ENCODE data around the gene FAM89A.

The FAM89A gene

GRCh38 chr1:231040019-231040799 lies at the start of gene FAM89A:
FAM89A (minus strand) TSS chr1:231040254; CDS start chr1:231040211, 43 bp downstream.
- in situ Hi-C loops (cut with MboI; ENCODE audit: low sequenced_read_pairs), result no loop called here

DNA sequence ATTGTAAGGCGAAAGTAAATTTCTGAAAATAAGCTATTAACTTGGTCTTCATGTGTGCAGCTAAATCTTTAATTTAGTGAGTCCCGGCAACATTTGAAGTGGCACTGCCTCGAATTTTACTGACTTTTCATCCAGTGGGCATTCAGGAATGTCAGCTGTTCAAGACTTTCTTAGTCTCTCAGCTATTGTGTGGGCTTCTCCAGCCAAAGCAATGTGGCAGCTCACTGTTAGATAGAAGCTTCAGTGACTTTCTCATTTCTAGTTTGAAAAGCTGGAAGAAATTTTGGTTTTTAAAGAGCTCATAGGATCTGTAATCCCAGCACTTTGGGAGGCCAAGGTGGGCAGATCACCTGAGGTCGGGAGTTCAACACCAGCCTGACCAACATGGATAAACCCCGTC lies 44.3 kb upstream of the FAM89A start:
- in situ Hi-C loops (cut with MboI; ENCODE audit: low sequenced_read_pairs), result no loop called here

GRCh38 chr1:231079163-231079562 lies 39.1 kb upstream of the FAM89A start:
- in situ Hi-C loops (cut with MboI; ENCODE audit: low sequenced_read_pairs), result no loop called here

DNA sequence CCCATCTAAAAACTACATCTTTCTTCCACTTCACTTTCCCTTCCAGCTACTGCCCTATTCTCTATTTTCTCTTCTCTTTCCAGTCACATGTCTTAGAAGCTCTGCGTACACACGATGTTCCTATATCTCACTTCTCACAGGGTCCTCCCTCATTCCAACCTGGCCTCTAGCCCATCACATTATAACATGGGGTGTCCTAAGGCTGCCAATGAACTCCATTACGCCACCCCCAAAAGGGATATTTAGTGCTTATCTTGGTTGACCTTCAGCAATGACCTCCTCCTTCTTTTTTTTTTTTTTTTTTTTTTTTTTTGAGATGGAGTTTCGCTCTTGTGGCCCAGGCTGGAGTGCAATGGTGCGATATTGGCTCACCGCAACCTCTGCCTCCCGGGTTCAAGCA lies 38.2 kb upstream of the FAM89A start:
- in situ Hi-C loops (cut with MboI; ENCODE audit: low sequenced_read_pairs), result no loop called here

- in situ Hi-C loops (cut with MboI; ENCODE audit: low sequenced_read_pairs), result no loop called here
These were observed 36.7 kb upstream of the FAM89A start for GRCh38 chr1:231076802-231077201.

DNA sequence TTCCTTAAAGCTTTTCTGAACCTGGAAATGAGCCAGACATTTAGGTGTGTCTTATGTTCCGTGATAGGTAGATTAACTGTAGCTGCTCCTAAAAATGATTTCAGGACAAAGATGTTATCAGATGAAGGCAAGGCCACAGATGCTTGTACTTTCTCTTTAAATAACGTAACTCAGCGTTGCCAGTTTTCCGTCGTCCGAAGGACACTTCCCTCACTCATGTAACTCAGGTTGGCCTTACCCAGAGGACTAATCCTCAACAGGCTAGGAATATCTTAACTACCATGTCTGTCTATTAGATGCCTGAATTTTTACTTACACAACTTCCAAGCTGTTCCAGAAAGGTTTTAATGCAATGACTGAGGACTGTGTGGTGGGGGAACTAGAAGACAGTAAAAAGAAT lies 35.4 kb upstream of the FAM89A start:
- in situ Hi-C loops (cut with MboI; ENCODE audit: low sequenced_read_pairs), result no loop called here

GRCh38 chr1:231075020-231075419 lies 35.0 kb upstream of the FAM89A start:
- in situ Hi-C loops (cut with MboI; ENCODE audit: low sequenced_read_pairs), result no loop called here

GRCh38 chr1:231074046-231074445 lies 34.0 kb upstream of the FAM89A start:
- in situ Hi-C loops (cut with MboI; ENCODE audit: low sequenced_read_pairs), result no loop called here

- in situ Hi-C loops (cut with MboI; ENCODE audit: low sequenced_read_pairs), result no loop called here
These were observed 33.3 kb upstream of the FAM89A start for GRCh38 chr1:231073331-231073730.

DNA sequence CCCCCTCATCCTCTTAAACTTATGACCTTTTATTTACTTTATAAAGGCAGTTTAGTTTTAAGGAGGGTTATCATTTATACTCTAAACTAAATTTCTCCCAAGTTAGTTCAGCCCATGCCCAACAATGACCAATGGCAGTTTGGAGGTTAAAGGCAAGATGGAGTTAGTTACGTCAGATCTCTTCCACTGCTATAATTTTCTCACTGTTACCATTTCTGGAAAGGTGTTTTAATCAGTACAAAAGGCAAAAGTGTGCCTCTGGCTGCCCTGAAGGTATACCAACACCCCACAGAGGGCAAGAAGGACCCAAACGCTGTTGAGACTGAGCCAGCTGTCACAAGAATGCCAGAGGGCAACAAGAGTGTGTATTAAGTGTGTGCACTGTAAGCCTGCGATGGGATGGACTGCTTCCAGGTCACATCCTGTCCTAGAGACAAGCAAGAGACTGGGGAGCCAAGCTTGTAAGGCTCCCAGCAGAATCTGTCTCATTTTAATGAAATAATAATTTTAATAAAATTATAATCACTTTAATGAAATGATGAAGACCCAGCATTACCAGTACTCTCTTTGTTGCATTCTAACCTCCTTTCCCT lies 32.5 kb upstream of the FAM89A start:
- in situ Hi-C loops (cut with MboI; ENCODE audit: low sequenced_read_pairs), result no loop called here

DNA sequence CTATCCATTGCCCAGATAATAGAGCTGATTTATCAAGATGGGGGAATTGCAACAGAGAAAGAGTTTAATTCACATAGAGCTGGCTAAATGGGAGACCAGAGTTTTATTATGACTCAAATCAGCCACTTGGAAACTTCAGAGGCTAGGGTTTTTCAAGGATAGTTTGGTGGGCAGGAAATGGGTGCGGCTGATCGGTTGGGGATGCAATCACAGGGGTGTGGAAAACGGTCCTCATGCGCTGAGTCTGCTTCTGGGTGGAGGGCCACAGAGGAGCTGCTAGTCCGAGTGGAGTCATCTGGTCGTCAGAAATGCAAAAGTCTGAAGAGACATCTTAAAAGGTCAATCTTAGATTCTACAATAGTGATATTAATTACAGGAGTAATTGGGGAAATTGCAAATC lies 32.0 kb upstream of the FAM89A start:
- in situ Hi-C loops (cut with MboI; ENCODE audit: low sequenced_read_pairs), result no loop called here

DNA sequence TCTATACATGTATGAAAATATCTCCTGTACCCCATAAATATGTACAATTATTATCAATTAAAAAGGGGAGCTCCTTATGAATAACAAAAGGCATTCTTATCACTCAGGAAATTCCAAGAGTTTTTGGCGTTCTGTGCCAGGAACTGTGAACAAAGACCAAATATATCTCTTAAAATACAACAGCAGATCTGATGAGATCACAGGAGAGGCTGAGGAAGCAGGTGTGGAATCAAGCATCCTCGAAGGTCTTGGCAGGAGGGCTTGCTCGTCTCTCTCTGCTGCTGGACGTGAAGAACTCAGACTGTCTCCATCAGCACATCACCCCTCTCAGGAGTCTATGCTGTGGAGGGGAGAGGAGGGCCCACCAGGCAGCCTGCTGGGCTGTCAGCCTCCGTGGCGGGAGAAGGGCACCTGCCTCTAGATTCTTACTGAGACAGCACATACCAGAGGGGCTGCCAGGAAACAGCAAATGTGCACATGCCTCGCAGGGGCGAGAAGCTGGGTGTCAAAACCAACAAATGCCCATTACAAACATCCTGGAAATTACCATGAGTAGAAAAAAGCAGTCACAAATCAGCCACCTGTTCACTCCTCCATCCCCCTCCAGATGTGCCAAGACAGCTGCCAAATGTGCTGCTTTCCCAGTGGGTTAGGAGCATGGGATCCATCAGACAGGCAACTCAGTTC lies 30.8 kb upstream of the FAM89A start:
- in situ Hi-C loops (cut with MboI; ENCODE audit: low sequenced_read_pairs), result no loop called here

GRCh38 chr1:231069333-231069732 lies 29.3 kb upstream of the FAM89A start:
- in situ Hi-C loops (cut with MboI; ENCODE audit: low sequenced_read_pairs), result no loop called here

GRCh38 chr1:231068762-231069161 lies 28.7 kb upstream of the FAM89A start:
- in situ Hi-C loops (cut with MboI; ENCODE audit: low sequenced_read_pairs), result no loop called here

- in situ Hi-C loops (cut with MboI; ENCODE audit: low sequenced_read_pairs), result no loop called here
These were observed 25.6 kb upstream of the FAM89A start for GRCh38 chr1:231065510-231066241.

DNA sequence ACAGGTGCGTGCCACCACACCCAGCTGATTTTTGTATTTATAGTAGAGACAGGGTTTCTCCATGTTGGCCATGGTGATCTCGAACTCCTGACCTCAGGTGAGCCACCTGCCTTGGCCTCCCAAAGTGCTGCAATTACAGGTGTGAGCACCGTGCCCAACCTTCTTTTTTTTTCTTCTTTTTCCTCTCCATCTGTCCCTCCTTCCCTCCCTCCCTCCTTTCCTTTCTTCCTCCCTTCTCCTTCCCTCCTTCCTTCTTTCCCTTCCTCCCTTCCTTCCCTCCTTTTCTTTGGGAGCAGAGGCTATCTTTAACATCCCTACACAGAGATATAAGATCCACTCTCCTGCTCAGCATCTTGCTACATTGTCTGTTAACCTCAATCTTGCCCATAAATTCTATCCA lies 24.4 kb upstream of the FAM89A start:
- in situ Hi-C loops (cut with MboI; ENCODE audit: low sequenced_read_pairs), result no loop called here

GRCh38 chr1:231063331-231063730 lies 23.3 kb upstream of the FAM89A start:
- in situ Hi-C loops (cut with MboI; ENCODE audit: low sequenced_read_pairs), result no loop called here

DNA sequence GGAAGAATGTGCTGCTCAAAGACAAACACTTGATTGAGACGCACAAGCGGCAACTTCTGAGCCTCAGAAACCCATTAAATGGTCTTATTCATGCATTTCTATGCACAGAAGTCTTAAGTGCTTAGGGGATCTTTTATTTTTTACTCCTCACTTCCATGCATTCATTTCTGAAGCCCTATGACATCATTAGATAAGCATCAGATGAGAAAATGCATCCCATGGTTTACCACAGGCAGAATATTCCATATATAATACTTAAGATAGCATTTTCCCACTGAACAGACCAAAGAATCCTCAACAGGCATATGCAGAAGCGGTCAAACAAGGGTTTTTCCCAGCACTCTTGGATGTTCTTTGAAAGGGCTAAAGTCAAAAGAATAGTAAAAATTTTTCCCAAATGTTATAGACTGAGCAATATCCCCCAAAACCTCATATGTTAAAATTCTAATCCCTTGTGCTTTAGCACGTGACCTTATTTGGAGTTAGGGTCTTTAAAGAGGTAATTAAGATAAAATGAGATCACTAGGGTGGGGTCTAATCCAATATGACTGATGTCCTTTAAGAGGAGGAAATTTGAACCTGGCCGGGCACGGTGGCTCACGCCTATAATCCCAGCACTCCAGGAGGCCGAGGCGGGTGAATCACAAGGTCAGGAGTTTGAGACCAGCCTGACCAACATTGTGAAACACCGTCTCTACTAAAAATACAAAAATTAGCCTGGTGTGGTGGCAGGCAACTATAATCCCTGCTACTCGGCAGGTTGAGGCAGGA lies 22.6 kb upstream of the FAM89A start:
- in situ Hi-C loops (cut with MboI; ENCODE audit: low sequenced_read_pairs), result no loop called here

- in situ Hi-C loops (cut with MboI; ENCODE audit: low sequenced_read_pairs), result no loop called here
These were observed 19.6 kb upstream of the FAM89A start for GRCh38 chr1:231059566-231060193.

GRCh38 chr1:231058416-231059109 lies 18.5 kb upstream of the FAM89A start:
- in situ Hi-C loops (cut with MboI; ENCODE audit: low sequenced_read_pairs), result no loop called here
